H1 (cell line): ENCODE results near the gene SLC4A9. TPM values are rescaled to one million over a fixed set of nuclear protein-coding genes. Genes with fewer than 3 reads are reported as not detected.

ENCODE experiments used
- CTCF ChIA-PET: fragments of 300-600 bp; sonication (Branson Sonifier 250); formaldehyde crosslinking; loops from one replicate; lab custom pipeline; 2021; ENCODE audit not compliant: partially characterized antibody; lab: Charles Lee
- POLR2A ChIA-PET: fragments of 300-600 bp; sonication (Branson Sonifier 250); formaldehyde crosslinking; loops from one replicate; lab custom pipeline; 2021; ENCODE audit warnings: inconsistent platforms; ENCODE audit not compliant: partially characterized antibody; lab: Charles Lee
- DNase-seq, 2 experiments: peaks; one replicate each; pipeline versions ENCODE4 v3.0.0 to v3.0.0-alpha.2; 2010 to 2022; ENCODE audit warnings: low spot score in 2 of 2, low read depth in 1 of 2, mixed read lengths in 1 of 2
- FAIRE-seq: peaks from 2 replicates; lab custom pipeline; 2011; peaks lifted over from hg19 to GRCh38; lab: Jason Lieb, UNC
- H2AFZ ChIP-seq: 2 replicates; pipeline ENCODE4 v1.8.1; 2012; ENCODE audit warnings: low read length, inconsistent platforms
- H2AK5ac ChIP-seq: 2 replicates; pipeline ENCODE4 v1.6.1; 2013; ENCODE audit warnings: low read depth, low read length
- H2BK120ac ChIP-seq: replicated peaks from 2 replicates; pipeline ENCODE3; 2013; ENCODE audit warnings: low read depth, low read length, inconsistent platforms
- H2BK12ac ChIP-seq: 2 replicates; pipeline ENCODE4 v1.6.1; 2013; ENCODE audit warnings: low read depth, low read length
- H2BK15ac ChIP-seq: 2 replicates; pipeline ENCODE4 v1.6.1; 2013; ENCODE audit warnings: low read length
- H2BK20ac ChIP-seq: 2 replicates; pipeline ENCODE4 v1.6.1; 2013; ENCODE audit warnings: low read length
- H2BK5ac ChIP-seq: 2 replicates; pipeline ENCODE4 v1.6.1; 2013; ENCODE audit warnings: low read depth, low read length
- H3K14ac ChIP-seq: 2 replicates; pipeline ENCODE4 v1.6.1; 2013; ENCODE audit warnings: inconsistent platforms; ENCODE audit not compliant: insufficient read length
- H3K18ac ChIP-seq: 2 replicates; pipeline ENCODE4 v1.6.1; 2013; ENCODE audit warnings: low read length; ENCODE audit errors: extremely low read depth
- H3K23ac ChIP-seq: 2 replicates; pipeline ENCODE4 v1.6.1; 2013; ENCODE audit warnings: inconsistent platforms; ENCODE audit not compliant: insufficient read length
- H3K23me2 ChIP-seq: 2 replicates; pipeline ENCODE4 v1.6.1; 2013; ENCODE audit warnings: low read depth, low read length
- H3K27ac ChIP-seq: 2 replicates; pipeline ENCODE4 v1.6.1; 2011; ENCODE audit warnings: low read depth, low read length, inconsistent platforms
- H3K27me3 ChIP-seq, 4 experiments: replicated peaks in 1 of 4; 1 replicate in 1 of 4; 2 replicates in 3 of 4; pipeline versions ENCODE4 v1.6.1 to v1.8.1; 2011 to 2013; ENCODE audit warnings: low read length in 3 of 4, mild to moderate bottlenecking in 3 of 4, inconsistent platforms in 2 of 4, mixed read lengths in 2 of 4, moderate library complexity in 1 of 4; ENCODE audit not compliant: control insufficient read depth in 3 of 4, insufficient read depth in 3 of 4; ENCODE audit errors: extremely low read depth in 1 of 4
- H3K36me3 ChIP-seq, 4 experiments: 2 replicates each; pipeline versions ENCODE4 v1.6.1 to v1.8.1; 2011 to 2013; ENCODE audit warnings: mild to moderate bottlenecking in 4 of 4, low read length in 3 of 4, moderate library complexity in 2 of 4, control low read depth in 1 of 4, inconsistent platforms in 1 of 4; ENCODE audit not compliant: insufficient read depth in 4 of 4, control insufficient read depth in 2 of 4
- H3K4ac ChIP-seq: replicated peaks from 2 replicates; pipeline ENCODE3; 2013; ENCODE audit warnings: low read length, low read depth, mixed read lengths, inconsistent platforms; ENCODE audit not compliant: insufficient read length
- H3K4me1 ChIP-seq, 4 experiments: replicated peaks in 1 of 4; 1 replicate in 1 of 4; 2 replicates in 3 of 4; pipeline versions ENCODE4 v1.6.1 to v1.8.1; 2011 to 2013; ENCODE audit warnings: low read length in 3 of 4, inconsistent platforms in 2 of 4, mixed read lengths in 1 of 4; ENCODE audit not compliant: insufficient read depth in 4 of 4, control insufficient read depth in 3 of 4
- H3K4me2 ChIP-seq, 2 experiments: 2 replicates each; pipeline versions ENCODE4 v1.6.1 to v1.8.1; 2011 to 2013; ENCODE audit warnings: low read depth in 2 of 2, low read length in 2 of 2, control low read depth in 1 of 2, inconsistent platforms in 1 of 2, mild to moderate bottlenecking in 1 of 2; ENCODE audit not compliant: insufficient read depth in 1 of 2
- H3K4me3 ChIP-seq, 4 experiments: fragments of 200-600, 300-600 bp in 1 of 4; sonication (generic), shearing (Covaris generic), sonication (Bioruptor Twin) in 1 of 4; 2 replicates each; pipeline versions ENCODE4 v1.5.1 to v1.8.1; 2011 to 2016; ENCODE audit warnings: low read length in 4 of 4, low read depth in 3 of 4, control low read depth in 2 of 4, inconsistent platforms in 2 of 4, mild to moderate bottlenecking in 2 of 4, mixed read lengths in 1 of 4, moderate library complexity in 1 of 4; ENCODE audit not compliant: insufficient read depth in 2 of 4; ENCODE audit errors: extremely low read depth in 1 of 4
- H3K56ac ChIP-seq: replicated peaks from 2 replicates; pipeline ENCODE3; 2013; ENCODE audit warnings: low read depth, mild to moderate bottlenecking, mixed read lengths, low read length, inconsistent platforms; ENCODE audit not compliant: insufficient read length
- H3K79me1 ChIP-seq: 2 replicates; pipeline ENCODE4 v1.6.1; 2013; ENCODE audit warnings: low read depth, low read length, control low read depth
- H3K79me2 ChIP-seq, 2 experiments: 2 replicates each; pipeline versions ENCODE4 v1.6.1 to v1.8.1; 2012 to 2013; ENCODE audit warnings: low read length in 2 of 2, mild to moderate bottlenecking in 2 of 2, inconsistent platforms in 1 of 2; ENCODE audit not compliant: insufficient read depth in 2 of 2, control insufficient read depth in 1 of 2
- H3K9ac ChIP-seq, 4 experiments: replicated peaks in 1 of 4; 1 replicate in 1 of 4; 2 replicates in 3 of 4; pipeline versions ENCODE4 v1.6.1 to v1.8.1; 2011 to 2013; ENCODE audit warnings: low read depth in 3 of 4, low read length in 3 of 4, control low read depth in 2 of 4, mild to moderate bottlenecking in 2 of 4, moderate library complexity in 2 of 4, inconsistent platforms in 1 of 4; ENCODE audit errors: extremely low read depth in 1 of 4
- H3K9me3 ChIP-seq, 2 experiments: 2 replicates each; pipeline versions ENCODE4 v1.6.1 to v1.8.1; 2012 to 2013; ENCODE audit warnings: mild to moderate bottlenecking in 2 of 2, moderate library complexity in 2 of 2, control low read depth in 1 of 2, inconsistent platforms in 1 of 2, low read depth in 1 of 2, low read length in 1 of 2, mixed read lengths in 1 of 2; ENCODE audit not compliant: insufficient read depth in 2 of 2
- H4K20me1 ChIP-seq, 2 experiments: replicated peaks in 1 of 2; 2 replicates each; pipeline versions ENCODE3 to v1.8.1; 2011 to 2013; ENCODE audit warnings: inconsistent platforms in 2 of 2, low read length in 2 of 2, mild to moderate bottlenecking in 1 of 2; ENCODE audit not compliant: insufficient read depth in 2 of 2, control insufficient read depth in 1 of 2
- H4K5ac ChIP-seq: 2 replicates; pipeline ENCODE4 v1.6.1; 2013; ENCODE audit warnings: low read length, low read depth, mixed read lengths, inconsistent platforms; ENCODE audit not compliant: insufficient read length
- H4K8ac ChIP-seq: 2 replicates; pipeline ENCODE4 v1.8.0; 2013; ENCODE audit warnings: mild to moderate bottlenecking, moderate library complexity, low read length, inconsistent platforms; ENCODE audit not compliant: insufficient read depth; ENCODE audit errors: extremely low read depth
- H4K91ac ChIP-seq: replicated peaks from 2 replicates; pipeline ENCODE3; 2013; ENCODE audit warnings: low read length, mixed read lengths, inconsistent platforms; ENCODE audit not compliant: insufficient read length
- BCL11A ChIP-seq, 2 experiments: IDR thresholded peaks; one replicate each; pipeline ENCODE4 v1.6.1; 2011; ENCODE audit warnings: low read depth in 2 of 2, low read length in 2 of 2, mild to moderate bottlenecking in 2 of 2
- BRCA1 ChIP-seq: IDR thresholded peaks from 2 replicates; pipeline ENCODE4 v1.6.1; 2012; ENCODE audit warnings: low read depth, low read length, improper control_type of control experiment
- CEBPB ChIP-seq: IDR thresholded peaks from 2 replicates; pipeline ENCODE4 v1.6.1; 2012; ENCODE audit warnings: low read depth, low read length
- FOSL1 ChIP-seq: IDR thresholded peaks from 2 replicates; pipeline ENCODE4 v1.6.1; 2011; ENCODE audit warnings: mild to moderate bottlenecking, low read depth, low read length, moderate library complexity; ENCODE audit not compliant: insufficient read depth
- GABPA ChIP-seq: IDR thresholded peaks from 2 replicates; pipeline ENCODE4 v1.6.1; 2011; ENCODE audit warnings: mild to moderate bottlenecking, low read length, moderate library complexity, borderline replicate concordance; ENCODE audit not compliant: insufficient read depth
- JUND ChIP-seq: IDR thresholded peaks from 2 replicates; pipeline ENCODE4 v1.6.1; 2011; ENCODE audit warnings: mild to moderate bottlenecking, improper control_type of control experiment, low read length
- NRF1 ChIP-seq: IDR thresholded peaks from 2 replicates; pipeline ENCODE4 v1.6.1; 2011; ENCODE audit warnings: mild to moderate bottlenecking, low read depth, low read length, improper control_type of control experiment
- PHF8 ChIP-seq: fragments of 200-600 bp; sonication (generic); conservative IDR thresholded peaks from 2 replicates; pipeline ENCODE4 v1.7.1; 2012; ENCODE audit warnings: low read depth, mild to moderate bottlenecking, inconsistent platforms, low read length, moderate library complexity
- RBBP5 ChIP-seq: IDR thresholded peaks from 2 replicates; pipeline ENCODE4 v1.7.1; 2012; ENCODE audit warnings: low read depth, mild to moderate bottlenecking, inconsistent platforms, low read length, moderate library complexity, borderline replicate concordance
- RNF2 ChIP-seq: fragments of 200-900, 300-1000 bp; sonication (generic); IDR thresholded peaks from 2 replicates; pipeline ENCODE4 v1.7.1; 2016; ENCODE audit warnings: borderline replicate concordance, low read depth, mild to moderate bottlenecking, antibody characterized with exemption, low read length; ENCODE audit not compliant: poor library complexity, severe bottlenecking; ENCODE audit errors: missing control alignments
- SIN3A ChIP-seq, 2 experiments: IDR thresholded peaks in 1 of 2; conservative IDR thresholded peaks in 1 of 2; 2 replicates each; pipeline ENCODE4 v1.6.1; 2011 to 2012; ENCODE audit warnings: low read length in 2 of 2, improper control_type of control experiment in 1 of 2, low read depth in 1 of 2, mild to moderate bottlenecking in 1 of 2
- SIRT6 ChIP-seq: IDR thresholded peaks from one replicate; pipeline ENCODE4 v1.7.1; 2012; ENCODE audit warnings: low read length, inconsistent platforms
- TAF1 ChIP-seq: IDR thresholded peaks from 2 replicates; pipeline ENCODE4 v1.6.1; 2011; ENCODE audit warnings: mild to moderate bottlenecking, low read depth, low read length
- WGBS, 2 experiments: shearing (Covaris generic) in 1 of 2; methylation state at CpG; one replicate each; pipeline versions ENCODE4 v1.1.6 to v1.1.7; 2013 to 2015; ENCODE audit warnings: low lambda C conversion rate in 2 of 2, mixed read lengths in 2 of 2, inconsistent platforms in 1 of 2, low coverage in 1 of 2, missing lambda C conversion rate in 1 of 2; ENCODE audit not compliant: insufficient replicate concordance in 2 of 2, insufficient coverage in 1 of 2, insufficient read length in 1 of 2; ENCODE audit errors: extremely low coverage in 1 of 2, missing lambda C conversion rate in 1 of 2; 5-methylcytosine and 5-hydroxymethylcytosine counted together
- polyA plus RNA-seq, 7 experiments: library from polyadenylated mRNA; depleted of rRNA in 3 of 7; stranded (reverse) in 5 of 7; unstranded in 2 of 7; fragments of >200 nt in 5 of 7; fragments of 200-250 nt in 2 of 7; gene quantifications; 1 replicate in 5 of 7; 2 replicates in 1 of 7; 4 replicates in 1 of 7; pipeline versions ENCODE4 v1.2.1 to v1.2.3, GENCODE V29; 2011 to 2013; ENCODE audit warnings: missing spikeins in 2 of 7, mixed read lengths in 2 of 7
- total RNA-seq: library from RNA; stranded (reverse); fragmentation: NEBNext Ultra II Directional; extraction: Animal tissue kit (Norgen Biotek cat#: 25700); gene quantifications from 2 replicates; pipeline ENCODE4 v1.2.1, GENCODE V29; 2021

The SLC4A9 gene
- total and polyA plus RNA-seq, 2 of the 8 experiments (the other 6 are each of a cell fraction or from before 2014, with no cell fraction given), result 0.15 to 0.28 TPM

DNA sequence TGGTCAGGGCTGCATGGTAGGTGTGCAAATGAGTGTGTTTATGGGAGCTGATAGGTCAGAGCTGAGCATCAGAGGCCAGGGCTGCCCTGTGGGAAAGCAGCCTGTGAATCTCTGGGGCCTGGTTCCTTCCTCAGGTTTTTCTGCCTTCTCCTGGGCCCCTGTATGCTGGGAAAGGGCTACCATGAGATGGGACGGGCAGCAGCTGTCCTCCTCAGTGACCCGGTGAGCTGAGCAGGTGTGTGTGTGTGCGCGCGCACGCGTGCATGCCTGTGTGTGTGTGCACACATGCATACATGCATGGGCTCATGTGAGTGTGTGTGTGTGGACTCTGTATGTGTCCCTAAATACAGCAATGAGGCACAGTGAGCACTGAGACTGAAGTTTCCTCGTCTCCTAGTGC lies 2.3 kb downstream of the SLC4A9 start:
- CTCF ChIA-PET, result interaction anchor here (0.7 to 5.8 kb wide), 7 partner anchors 11 to 135 kb away, joined by 3 to 135 read pairs (median 39); partner anchors contain the start of gene HBEGF
- FAIRE-seq, result no peak
- TF ChIP-seq SIRT6 (no peak), BCL11A (IDR thresholded peaks at IDR 0.05; ENCODE audit: low read depth in 2 of 2, low read length in 2 of 2) (no peak), BRCA1 (no peak), PHF8 (no peak), CEBPB (no peak), RNF2 (no peak), RBBP5 (no peak), SIN3A (conservative IDR thresholded peaks at IDR 0.05 in 1 of 2, IDR thresholded peaks at IDR 0.05 in 1 of 2; ENCODE audit: low read depth in 1 of 2, low read length in 2 of 2) (no peak), TAF1 (no peak), FOSL1 (no peak), GABPA (no peak), JUND (no peak), NRF1 (no peak)

More for the DNA sequence above, 2.3 kb downstream of the SLC4A9 start:
- H2BK5ac ChIP-seq, result no peak overlapping the region
- H4K5ac ChIP-seq, result no peak overlapping the region
- H4K20me1 ChIP-seq, result no peaks in the 10 kb centered on the region
- POLR2A ChIA-PET, result interaction anchor here (1.1 kb wide), 1 partner anchor 10 kb away, joined by 5 read pairs; no protein-coding TSS in a partner anchor
- H3K14ac ChIP-seq, result no peak overlapping the region
- H2AK5ac ChIP-seq, result 0 out of 2 replicates have a peak overlapping the region, but pooled peaks have one; percentile 10
- no peaks in the 10 kb centered on the region for H3K9me3 ChIP-seq
- no peak overlapping the region for H4K8ac ChIP-seq
- peak overlapping the region; percentile 22; the same call in 1 of the 2 replicates for H2BK12ac ChIP-seq
- H2BK20ac ChIP-seq, result no peak overlapping the region
- peaks cover 0 to 6% (median under 1%) of the 10 kb centered on the region in 4 experiments; a peak in 3 of 7 replicates for H3K4me1 ChIP-seq
- no peaks in the 10 kb centered on the region for H3K79me2 ChIP-seq
- H3K9ac ChIP-seq, result no peak overlapping the region
- H2AFZ ChIP-seq, result no peak overlapping the region
- H3K18ac ChIP-seq, result no peak overlapping the region
- no peak for DNase-seq
- H3K27ac ChIP-seq, result no peak overlapping the region
- H3K4me2 ChIP-seq, result no peak overlapping the region; a peak in 1 of 4 replicates
- no peaks in the 10 kb centered on the region for H3K79me1 ChIP-seq
- no peak overlapping the region for H3K4ac ChIP-seq
- H3K23ac ChIP-seq, result no peak overlapping the region
- no peaks in the 10 kb centered on the region for H3K36me3 ChIP-seq
- no peak overlapping the region for H4K91ac ChIP-seq
- peak overlapping the region; percentile 40; the same call in 1 of the 2 replicates for H2BK15ac ChIP-seq
- peaks cover 0 to 7% (median 2%) of the 10 kb centered on the region in 4 experiments; a peak in 2 of 7 replicates for H3K27me3 ChIP-seq
- no peaks in the 10 kb centered on the region; the same call in 1 of the 2 replicates for H3K23me2 ChIP-seq
- H3K56ac ChIP-seq, result no peak overlapping the region
- no peak overlapping the region for H2BK120ac ChIP-seq
- no peak overlapping the region for H3K4me3 ChIP-seq
- WGBS, 2 experiments, result 95% methylated on average over 8 of the region's 8 CpGs; no CpG with 5 or more reads in 1 of the 2 experiments
